Measurements from ENCODE around the gene PRM3.

DNA sequence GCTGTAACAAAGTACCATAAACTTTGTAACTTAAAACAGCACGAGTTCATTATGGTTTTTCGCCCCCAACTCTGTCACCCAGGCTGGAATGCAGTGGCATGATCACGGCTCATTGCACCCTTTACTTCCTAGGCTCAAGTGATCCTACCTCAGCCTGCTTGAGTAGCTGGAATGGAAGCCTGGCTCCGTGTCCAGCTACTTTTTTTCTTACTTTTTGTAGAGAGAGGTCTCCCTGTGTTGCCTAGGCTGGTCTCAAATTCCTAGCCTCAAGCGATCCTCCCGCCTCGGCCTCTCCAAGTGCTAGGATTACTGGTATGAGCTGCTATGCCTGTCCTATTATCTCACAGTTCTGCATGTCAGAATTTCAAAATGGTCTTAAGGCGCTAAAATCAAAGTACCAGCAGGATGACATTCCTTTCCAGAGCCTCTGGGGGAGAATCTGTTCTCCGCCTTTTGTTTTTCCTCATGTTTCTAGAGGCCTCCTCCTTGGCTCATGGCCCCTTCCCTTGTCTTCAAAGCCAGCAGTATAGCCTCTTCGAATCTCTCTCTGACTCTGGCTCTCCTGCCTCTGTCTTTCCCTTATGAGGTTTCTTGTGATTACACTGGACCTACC is 17.8 kb upstream of the PRM3 start:
- TF ChIP-seq EP300 (IDR thresholded peaks at IDR 0.05) = no peak
- TF ChIP-seq, protein P1, sequence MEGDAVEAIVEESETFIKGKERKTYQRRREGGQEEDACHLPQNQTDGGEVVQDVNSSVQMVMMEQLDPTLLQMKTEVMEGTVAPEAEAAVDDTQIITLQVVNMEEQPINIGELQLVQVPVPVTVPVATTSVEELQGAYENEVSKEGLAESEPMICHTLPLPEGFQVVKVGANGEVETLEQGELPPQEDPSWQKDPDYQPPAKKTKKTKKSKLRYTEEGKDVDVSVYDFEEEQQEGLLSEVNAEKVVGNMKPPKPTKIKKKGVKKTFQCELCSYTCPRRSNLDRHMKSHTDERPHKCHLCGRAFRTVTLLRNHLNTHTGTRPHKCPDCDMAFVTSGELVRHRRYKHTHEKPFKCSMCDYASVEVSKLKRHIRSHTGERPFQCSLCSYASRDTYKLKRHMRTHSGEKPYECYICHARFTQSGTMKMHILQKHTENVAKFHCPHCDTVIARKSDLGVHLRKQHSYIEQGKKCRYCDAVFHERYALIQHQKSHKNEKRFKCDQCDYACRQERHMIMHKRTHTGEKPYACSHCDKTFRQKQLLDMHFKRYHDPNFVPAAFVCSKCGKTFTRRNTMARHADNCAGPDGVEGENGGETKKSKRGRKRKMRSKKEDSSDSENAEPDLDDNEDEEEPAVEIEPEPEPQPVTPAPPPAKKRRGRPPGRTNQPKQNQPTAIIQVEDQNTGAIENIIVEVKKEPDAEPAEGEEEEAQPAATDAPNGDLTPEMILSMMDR (IDR thresholded peaks at IDR 0.05) = no peak
- TF ChIP-seq POLR2A (IDR thresholded peaks at IDR 0.05) = no peak
- TF ChIP-seq POLR2AphosphoS5 (IDR thresholded peaks at IDR 0.05) = no peak

All from gastroesophageal sphincter (tissue), 3 donors.